HEK293T (cell line): ENCODE results near the gene APLP2.

Experiments
- ARNT ChIP-seq: fragments of 450-650 bp; IDR thresholded peaks from 2 replicates; pipeline ENCODE4 v1.6.1; 2017; ENCODE audit warnings: mild to moderate bottlenecking
- CTBP1 ChIP-seq: fragments of 450-650 bp; IDR thresholded peaks from 2 replicates; pipeline ENCODE4 v1.6.1; 2016; ENCODE audit warnings: borderline replicate concordance
- FOXK2 ChIP-seq: fragments of 450-650 bp; IDR thresholded peaks from 2 replicates; pipeline ENCODE4 v1.6.1; 2016; ENCODE audit warnings: mild to moderate bottlenecking
- L3MBTL2 ChIP-seq: fragments of 450-650 bp; conservative IDR thresholded peaks from 2 replicates; pipeline ENCODE4 v1.6.1; 2016; ENCODE audit warnings: mild to moderate bottlenecking
- NFRKB ChIP-seq: fragments of 450-650 bp; IDR thresholded peaks from 2 replicates; pipeline ENCODE4 v1.6.1; 2016; ENCODE audit warnings: mild to moderate bottlenecking, moderate library complexity
- SP1 ChIP-seq: fragments of 450-650 bp; IDR thresholded peaks from 2 replicates; pipeline ENCODE4 v1.6.1; 2017
- SUZ12 ChIP-seq: fragments of 450-650 bp; IDR thresholded peaks from 2 replicates; pipeline ENCODE4 v1.6.1; 2016; ENCODE audit warnings: mild to moderate bottlenecking
- TARDBP ChIP-seq: fragments of 450-650 bp; IDR thresholded peaks from 2 replicates; pipeline ENCODE4 v1.6.1; 2016
- ZNF384 ChIP-seq: fragments of 450-650 bp; IDR thresholded peaks from 2 replicates; pipeline ENCODE4 v1.6.1; 2016
- TF ChIP-seq, protein P1 (sequence below): fragments of 450-650 bp; IDR thresholded peaks from 2 replicates; pipeline ENCODE4 v1.6.1; 2016

- TF ChIP-seq ZNF384 (no peak), ARNT (no peak), TARDBP (no peak), SUZ12 (no peak), FOXK2 (no peak), SP1 (no peak), CTBP1 (no peak), NFRKB (no peak), L3MBTL2 (no peak)
- TF ChIP-seq, protein P1, sequence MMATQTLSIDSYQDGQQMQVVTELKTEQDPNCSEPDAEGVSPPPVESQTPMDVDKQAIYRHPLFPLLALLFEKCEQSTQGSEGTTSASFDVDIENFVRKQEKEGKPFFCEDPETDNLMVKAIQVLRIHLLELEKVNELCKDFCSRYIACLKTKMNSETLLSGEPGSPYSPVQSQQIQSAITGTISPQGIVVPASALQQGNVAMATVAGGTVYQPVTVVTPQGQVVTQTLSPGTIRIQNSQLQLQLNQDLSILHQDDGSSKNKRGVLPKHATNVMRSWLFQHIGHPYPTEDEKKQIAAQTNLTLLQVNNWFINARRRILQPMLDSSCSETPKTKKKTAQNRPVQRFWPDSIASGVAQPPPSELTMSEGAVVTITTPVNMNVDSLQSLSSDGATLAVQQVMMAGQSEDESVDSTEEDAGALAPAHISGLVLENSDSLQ, result no peak
Measured at GRCh38 chr11:130150790-130151189, 81.1 kb downstream of the APLP2 start.
